HG03439 (cell line): ENCODE measurements around the gene OR10H4.
"Not testable (repeated sequence)": the region's sequence is repeated elsewhere in the genome, so short reads cannot be mapped to it uniquely, and the experiment has no call there.

Experiments used
- ATAC-seq: cut with Tn5 transposase; IDR thresholded peaks from one replicate; pipeline ENCODE4 v1.9.1; 2021; ENCODE audit warnings: mild to moderate bottlenecking, moderate library complexity; ENCODE audit not compliant: unreplicated experiment

Gene OR10H4

DNA sequence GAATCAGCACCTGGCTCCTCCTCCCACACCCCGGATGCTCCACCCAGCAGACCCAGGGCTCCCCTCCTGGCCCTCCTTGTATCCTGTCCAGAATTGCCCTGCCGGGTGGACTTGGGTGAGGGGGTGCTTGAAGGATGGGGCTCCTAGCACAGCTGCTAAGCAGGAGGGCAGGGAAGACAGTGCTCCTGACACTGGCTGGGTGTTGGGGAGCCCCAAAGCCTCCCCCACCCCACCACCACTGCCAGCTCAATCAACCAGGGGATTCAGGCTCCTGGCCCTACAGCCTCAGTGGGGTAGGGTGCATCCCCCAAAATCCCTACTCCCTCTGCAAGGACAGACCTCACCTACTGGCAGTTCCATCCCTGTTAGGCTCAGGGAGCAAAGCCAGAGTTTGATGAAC lies 11.9 kb upstream of the OR10H4 start:
- no peak for ATAC-seq

DNA sequence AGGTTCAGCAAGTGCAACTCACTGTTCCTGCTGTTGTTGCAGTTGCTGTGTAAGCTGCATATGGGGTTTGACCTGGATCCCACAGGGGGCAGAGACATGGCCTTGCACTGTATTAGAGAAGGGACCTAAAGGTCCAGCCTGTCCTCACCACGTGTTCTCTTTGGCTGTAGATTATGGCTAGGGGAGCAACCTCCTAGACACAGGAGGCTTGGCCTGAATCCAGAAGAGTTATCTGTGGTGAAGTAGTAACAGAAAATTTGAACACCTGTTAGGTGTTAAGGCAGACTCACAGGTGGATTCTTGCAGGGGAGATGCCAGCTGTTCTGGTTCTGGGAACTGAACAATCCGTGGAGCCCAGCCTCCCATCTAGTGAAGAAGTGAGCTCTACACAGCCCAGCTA lies 11.0 kb upstream of the OR10H4 start:
- ATAC-seq, result no peak

GRCh38 chr19:15944401-15944800 lies 4.4 kb upstream of the OR10H4 start:
- no peak for ATAC-seq

GRCh38 chr19:15945301-15945700 lies 3.5 kb upstream of the OR10H4 start:
- no peak for ATAC-seq

DNA sequence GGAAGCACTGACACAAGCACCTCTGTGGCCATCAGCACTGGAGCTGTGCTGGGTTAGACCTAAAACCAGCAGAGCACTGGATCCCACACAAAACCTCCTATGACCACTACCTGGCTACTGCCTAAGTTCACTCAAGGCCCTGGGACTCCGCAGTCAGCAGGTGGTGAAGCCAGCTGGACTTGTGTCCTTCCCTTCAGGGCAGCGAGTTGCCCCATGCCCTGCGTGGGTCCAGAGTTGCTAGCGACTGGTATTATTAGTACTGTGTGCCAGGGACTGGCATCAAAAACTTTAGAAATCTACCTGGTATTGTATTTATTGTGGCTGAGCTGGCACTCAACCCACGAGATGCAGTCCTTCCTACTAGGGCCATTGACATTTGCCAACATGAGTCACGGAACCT lies 6.0 kb downstream of the OR10H4 start:
- ATAC-seq, result no peak

- no peak for ATAC-seq
These were observed 13.5 kb downstream of the OR10H4 start for GRCh38 chr19:15962319-15962718.

DNA sequence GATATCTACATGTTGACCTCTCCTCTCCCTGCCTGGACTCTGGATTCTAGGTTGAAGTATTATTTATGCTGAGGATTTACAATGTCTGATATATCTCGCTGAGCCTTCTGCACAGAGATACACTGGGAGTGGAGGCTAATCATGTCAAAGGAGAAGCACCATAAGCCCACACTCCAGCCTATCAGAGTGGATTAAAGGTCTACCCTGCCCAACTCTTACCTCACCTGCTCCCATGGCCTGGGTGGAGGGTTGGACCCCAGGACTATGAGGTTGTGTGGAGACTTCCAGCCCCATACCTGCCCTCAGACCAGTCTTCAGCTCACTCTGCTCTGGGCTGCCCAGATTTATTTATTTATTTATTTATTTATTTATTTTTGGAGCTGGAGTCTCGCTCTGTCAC lies 15.4 kb downstream of the OR10H4 start:
- ATAC-seq, result no peak

DNA sequence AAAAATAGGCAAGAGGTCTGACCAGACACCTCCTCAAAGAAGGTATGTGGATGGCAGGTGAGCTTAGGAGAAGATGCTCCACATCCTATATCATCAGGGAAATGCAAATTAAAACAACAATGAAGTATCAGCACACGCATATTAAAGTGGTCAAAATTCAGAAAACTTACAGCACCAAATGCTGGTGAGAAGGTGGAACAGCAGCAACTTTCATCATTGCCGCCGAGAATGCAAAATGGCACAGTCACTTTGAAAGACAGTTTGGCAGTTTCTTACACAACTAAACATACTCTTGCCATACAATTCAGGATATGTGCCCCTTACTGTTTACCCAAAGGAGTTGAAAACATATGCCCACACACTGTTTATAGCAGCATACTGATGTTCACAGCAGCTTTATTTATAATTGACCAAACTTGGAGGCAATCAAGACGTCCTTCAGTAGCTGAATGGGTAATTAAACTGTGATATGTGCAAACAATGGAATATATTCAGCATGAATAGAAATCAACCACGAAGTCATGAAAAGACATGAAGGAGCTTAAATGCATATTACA lies 22.5 kb downstream of the OR10H4 start:
- no peak for ATAC-seq

DNA sequence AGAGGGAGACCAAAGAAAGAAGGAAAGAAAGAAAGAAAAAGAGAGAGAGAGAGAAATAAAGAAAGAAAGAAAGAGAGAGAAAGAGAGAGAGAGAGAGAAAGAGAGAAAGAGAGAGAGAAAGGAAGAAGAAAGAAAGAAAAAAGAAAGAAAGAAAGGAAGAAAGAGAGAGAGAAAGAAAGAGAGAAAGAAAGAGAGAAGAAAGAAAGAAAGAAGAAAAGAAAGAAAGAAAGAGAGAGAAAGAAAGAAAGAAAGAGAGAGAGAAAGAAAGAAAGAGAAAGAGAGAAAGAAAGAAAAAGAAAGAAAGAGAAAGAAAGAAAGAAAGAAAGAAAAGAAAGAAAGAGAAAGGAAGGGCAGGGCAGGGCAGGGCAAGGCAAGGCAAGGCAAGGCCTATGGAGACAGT lies 23.2 kb downstream of the OR10H4 start:
- not testable (repeated sequence) for ATAC-seq

DNA sequence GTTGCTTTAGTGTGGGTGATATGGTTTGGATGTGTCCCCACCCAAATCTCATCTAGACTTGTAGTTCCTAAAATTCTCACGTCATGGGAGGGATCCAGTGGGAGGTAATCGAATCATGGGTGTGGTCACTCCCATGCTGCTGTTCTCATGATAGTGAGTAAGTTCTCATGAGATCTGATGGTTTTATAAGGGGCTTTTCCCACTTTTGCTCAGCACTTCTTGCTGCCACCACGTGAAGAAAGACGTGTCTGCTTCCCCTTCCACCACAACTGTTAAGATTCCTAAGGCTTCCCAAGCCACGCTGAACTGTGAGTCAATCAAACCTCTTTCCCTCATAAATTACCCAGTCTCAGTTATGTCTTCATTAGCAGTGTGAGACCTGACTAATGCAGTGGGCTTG lies 26.0 kb downstream of the OR10H4 start:
- no peak for ATAC-seq

DNA sequence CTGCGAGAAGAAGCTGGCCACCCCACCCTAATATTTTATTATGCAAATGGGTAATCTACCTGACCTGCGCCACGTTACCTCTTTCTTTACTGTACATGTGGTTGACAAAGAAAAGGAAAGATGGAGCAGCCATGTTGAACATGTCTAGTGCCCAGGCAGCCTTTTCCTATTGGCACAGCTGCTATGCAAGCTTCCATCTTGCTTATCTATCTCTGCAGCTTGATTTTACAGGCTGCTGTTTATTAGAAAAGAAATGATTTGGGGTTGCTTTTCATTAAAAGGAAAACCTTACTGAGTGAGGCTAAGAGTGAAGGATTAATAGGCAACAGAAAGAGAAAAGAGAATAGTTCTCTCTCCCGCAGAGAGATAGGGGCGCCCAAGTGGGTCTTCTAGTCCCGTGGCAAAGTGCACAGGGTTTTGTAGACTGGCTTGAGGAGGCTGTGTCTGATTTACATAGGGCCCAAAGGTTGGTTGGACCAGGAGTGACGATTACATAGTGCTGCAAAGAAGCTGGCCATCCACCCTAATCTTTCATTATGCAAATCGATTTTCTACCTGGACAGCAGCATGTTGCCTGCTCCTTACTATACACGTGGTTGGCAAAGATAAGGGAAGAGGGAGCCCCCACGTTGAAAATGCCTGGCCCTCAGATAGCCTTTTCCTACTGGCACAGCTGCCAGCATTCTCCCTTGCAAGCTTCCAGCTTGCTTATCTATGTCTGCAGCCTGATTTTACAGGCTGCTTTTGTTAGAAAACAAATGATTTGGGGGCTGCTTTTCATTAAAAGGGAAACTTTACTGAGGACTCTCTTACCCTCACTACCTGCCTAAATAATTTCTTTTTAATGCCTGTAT lies 28.3 kb downstream of the OR10H4 start:
- ATAC-seq, result no peak

- no peak for ATAC-seq
These were observed 28.9 kb downstream of the OR10H4 start for GRCh38 chr19:15977690-15978089.

DNA sequence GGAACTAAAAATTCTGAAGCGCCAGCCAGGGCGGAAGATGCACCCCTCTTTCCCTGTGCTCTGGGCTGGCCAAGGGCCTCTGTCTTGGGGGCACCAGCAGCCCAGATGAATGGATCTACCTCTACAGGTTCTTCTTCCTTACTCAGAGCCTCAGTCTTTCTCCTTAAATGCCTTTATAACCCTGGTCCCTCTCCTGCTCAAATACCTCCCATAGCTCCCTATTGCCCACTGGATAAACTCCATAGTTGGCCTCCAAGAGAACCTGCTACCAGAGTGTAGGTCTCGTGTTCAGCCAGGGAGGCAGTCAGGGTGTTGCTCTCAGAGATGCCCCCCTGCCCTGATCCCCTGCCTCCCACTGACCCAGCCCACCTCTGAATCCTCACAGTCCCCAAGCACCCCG lies 30.5 kb downstream of the OR10H4 start:
- ATAC-seq, result no peak

DNA sequence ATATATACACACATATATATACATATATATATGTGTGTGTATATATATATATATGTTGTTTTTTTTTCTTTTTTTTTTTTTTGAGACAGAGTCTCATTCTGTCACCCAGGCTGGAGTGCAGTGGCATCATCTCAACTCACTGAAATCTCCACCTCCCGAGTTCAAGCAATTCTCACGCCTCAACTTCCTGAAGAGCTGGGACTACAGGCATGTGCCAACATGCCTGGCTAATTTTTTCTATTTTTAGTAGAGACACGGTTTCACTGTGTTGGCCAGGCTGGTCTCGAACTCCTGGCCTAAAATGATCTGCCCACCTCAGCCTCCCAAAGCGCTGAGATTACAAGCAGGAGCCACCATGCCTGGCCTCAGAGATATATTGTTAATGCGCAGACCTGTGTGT lies 37.0 kb downstream of the OR10H4 start:
- not testable (repeated sequence) for ATAC-seq

DNA sequence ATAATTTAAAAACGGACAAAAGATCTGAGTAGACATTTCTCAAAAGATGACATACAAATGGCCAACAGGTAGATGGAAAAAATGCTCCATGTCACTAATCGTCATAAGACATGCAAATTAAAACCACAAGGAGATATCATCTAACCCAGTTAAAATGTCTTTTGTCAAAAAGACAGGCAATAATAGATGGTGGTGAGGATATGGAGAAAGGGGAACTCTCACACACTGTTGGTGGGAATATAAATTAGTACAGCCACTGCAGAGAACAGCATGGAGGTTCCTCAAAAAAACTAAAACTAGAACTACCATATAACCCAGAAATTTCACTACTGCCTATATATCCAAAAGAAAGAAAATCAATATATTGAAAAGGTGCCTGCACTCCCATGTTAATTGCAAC lies 37.9 kb downstream of the OR10H4 start:
- ATAC-seq, result no peak

GRCh38 chr19:15989889-15990288 lies 41.1 kb downstream of the OR10H4 start:
- no peak for ATAC-seq

DNA sequence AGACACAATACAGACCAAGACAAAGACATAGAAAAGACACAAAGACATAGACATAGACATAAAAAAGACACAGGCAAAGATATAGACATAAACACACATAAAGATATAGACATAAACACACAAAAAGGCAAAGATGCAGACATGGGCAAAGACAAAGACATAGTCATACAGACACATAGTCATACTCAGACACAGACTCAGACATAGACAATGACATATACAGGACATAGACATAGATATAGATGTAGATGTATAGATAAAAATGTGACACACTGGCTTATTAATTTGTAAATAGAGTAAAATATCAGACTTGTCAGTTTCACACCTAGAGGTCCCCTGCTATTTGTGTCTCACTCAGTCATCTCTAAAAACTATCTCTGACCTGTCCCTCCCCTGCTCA lies 42.8 kb downstream of the OR10H4 start:
- ATAC-seq, result no peak

GRCh38 chr19:15992014-15992413 lies 43.2 kb downstream of the OR10H4 start:
- ATAC-seq, result no peak

DNA sequence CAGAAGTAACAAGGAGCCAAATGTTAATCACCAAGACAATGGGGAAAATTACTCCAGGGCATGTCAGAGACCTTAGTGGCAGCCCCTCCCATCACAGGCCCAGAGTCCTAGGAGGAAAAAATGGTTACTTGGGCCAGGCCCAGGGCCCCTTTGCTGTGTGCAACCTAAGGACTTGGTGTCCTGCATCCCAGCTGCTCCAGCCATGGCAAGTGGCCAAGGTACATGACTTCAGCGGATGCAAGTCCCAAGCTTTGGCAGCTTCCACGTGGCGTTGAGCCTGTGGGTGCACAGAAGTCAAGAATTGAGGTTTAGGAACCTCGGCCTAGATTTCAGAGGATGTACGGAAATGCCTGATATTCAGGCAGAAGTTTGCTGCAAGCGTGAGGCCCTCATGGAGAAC lies 46.7 kb downstream of the OR10H4 start:
- no peak for ATAC-seq

DNA sequence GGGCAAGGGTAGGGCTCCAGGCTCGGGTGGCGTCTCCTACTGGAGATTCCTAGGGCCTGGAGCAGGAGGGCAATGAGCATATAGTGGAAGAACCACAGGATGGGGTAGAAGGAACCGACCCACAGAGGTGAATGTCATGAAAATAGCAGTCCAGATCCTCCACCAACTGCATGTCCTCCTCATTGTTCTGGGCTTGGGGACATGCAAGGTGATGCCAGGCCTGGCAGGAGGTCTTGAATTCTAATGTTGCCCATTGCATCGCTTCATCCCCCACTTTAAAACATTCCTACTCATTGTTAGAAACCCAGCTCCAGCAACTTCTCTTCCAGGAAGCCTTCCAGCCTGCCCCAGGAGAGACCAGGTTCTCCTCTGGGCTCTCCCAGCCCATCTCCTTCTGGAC lies 49.4 kb downstream of the OR10H4 start:
- ATAC-seq, result no peak
